ENCODE results near the gene SRPX2. TPM values are rescaled to one million over a fixed set of nuclear protein-coding genes. Genes with fewer than 3 reads are reported as not detected.

SRPX2 gene
- total RNA-seq, 1 experiment from 2014 or later = 2.4 TPM

- ChIA-PET POLR2A (no interaction called here), RAD21 (ENCODE audit: low non-redundant PET in 1 of 2, low total read pairs in 2 of 2, uncharacterized antibody in 2 of 2, unreplicated experiment in 2 of 2) (no interaction called here), CTCF (no interaction called here)
- H2AFZ ChIP-seq (ENCODE audit: low read depth, low read length, poor library complexity, severe bottlenecking) = no peak overlapping the region
- H3K4me2 ChIP-seq (ENCODE audit: low read length) = no peak overlapping the region
- no peak overlapping the region for H3K9ac ChIP-seq (ENCODE audit: low read length)
- H3K9me2 ChIP-seq (ENCODE audit: insufficient read depth) = no peaks in the 10 kb centered on the region
- H3K4me3 ChIP-seq (replicated peaks in 1 of 2; ENCODE audit: low read depth in 1 of 2, low read length in 2 of 2) = no peak overlapping the region
- no peaks in the 10 kb centered on the region for H3K9me3 ChIP-seq (ENCODE audit: control insufficient read depth in 1 of 2, insufficient read depth in 1 of 2, low read depth in 1 of 2, low read length in 2 of 2)
- no peaks in the 10 kb centered on the region for H3K36me3 ChIP-seq (ENCODE audit: control insufficient read depth in 1 of 2, insufficient read depth in 2 of 2, low read length in 2 of 2)
- BruUV-seq (replicated peaks) = no TSS peak
- ATAC-seq = no peak
- no peak overlapping the region for H3K27ac ChIP-seq (ENCODE audit: low read depth, low read length)
- no peaks in the 10 kb centered on the region for H3K79me2 ChIP-seq (ENCODE audit: insufficient read depth, low read length)
- no peaks in the 10 kb centered on the region for H3K4me1 ChIP-seq (ENCODE audit: control insufficient read depth in 1 of 2, insufficient read depth in 2 of 2, low read length in 2 of 2)
- no peak for DNase-seq (ENCODE audit: low read depth, low spot score)
- H4K20me1 ChIP-seq (ENCODE audit: insufficient read depth) = no peaks in the 10 kb centered on the region
- no peak for TF ChIP-seq SRF (IDR thresholded peaks at IDR 0.05; ENCODE audit: low read depth)
- TF ChIP-seq EZH2phosphoT487 (IDR thresholded peaks at IDR 0.05; ENCODE audit: borderline replicate concordance) = no peak
- TF ChIP-seq POLR2A (IDR thresholded peaks at IDR 0.05; ENCODE audit: borderline replicate concordance, extremely low read depth, insufficient read depth, insufficient read length) = no peak
- TF ChIP-seq, protein P1, sequence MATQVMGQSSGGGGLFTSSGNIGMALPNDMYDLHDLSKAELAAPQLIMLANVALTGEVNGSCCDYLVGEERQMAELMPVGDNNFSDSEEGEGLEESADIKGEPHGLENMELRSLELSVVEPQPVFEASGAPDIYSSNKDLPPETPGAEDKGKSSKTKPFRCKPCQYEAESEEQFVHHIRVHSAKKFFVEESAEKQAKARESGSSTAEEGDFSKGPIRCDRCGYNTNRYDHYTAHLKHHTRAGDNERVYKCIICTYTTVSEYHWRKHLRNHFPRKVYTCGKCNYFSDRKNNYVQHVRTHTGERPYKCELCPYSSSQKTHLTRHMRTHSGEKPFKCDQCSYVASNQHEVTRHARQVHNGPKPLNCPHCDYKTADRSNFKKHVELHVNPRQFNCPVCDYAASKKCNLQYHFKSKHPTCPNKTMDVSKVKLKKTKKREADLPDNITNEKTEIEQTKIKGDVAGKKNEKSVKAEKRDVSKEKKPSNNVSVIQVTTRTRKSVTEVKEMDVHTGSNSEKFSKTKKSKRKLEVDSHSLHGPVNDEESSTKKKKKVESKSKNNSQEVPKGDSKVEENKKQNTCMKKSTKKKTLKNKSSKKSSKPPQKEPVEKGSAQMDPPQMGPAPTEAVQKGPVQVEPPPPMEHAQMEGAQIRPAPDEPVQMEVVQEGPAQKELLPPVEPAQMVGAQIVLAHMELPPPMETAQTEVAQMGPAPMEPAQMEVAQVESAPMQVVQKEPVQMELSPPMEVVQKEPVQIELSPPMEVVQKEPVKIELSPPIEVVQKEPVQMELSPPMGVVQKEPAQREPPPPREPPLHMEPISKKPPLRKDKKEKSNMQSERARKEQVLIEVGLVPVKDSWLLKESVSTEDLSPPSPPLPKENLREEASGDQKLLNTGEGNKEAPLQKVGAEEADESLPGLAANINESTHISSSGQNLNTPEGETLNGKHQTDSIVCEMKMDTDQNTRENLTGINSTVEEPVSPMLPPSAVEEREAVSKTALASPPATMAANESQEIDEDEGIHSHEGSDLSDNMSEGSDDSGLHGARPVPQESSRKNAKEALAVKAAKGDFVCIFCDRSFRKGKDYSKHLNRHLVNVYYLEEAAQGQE (IDR thresholded peaks at IDR 0.05; ENCODE audit: low read depth) = no peak
- TF ChIP-seq YY1 (IDR thresholded peaks at IDR 0.05; ENCODE audit: extremely low read depth, insufficient replicate concordance, low read depth, low read length) = no peak
- no peak for TF ChIP-seq SIN3A (IDR thresholded peaks at IDR 0.05; ENCODE audit: low read depth)
- TF ChIP-seq, protein P2, sequence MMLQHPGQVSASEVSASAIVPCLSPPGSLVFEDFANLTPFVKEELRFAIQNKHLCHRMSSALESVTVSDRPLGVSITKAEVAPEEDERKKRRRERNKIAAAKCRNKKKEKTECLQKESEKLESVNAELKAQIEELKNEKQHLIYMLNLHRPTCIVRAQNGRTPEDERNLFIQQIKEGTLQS (IDR thresholded peaks at IDR 0.05) = no peak
- no peak for TF ChIP-seq FOSL1 (IDR thresholded peaks at IDR 0.05; ENCODE audit: low read depth)
- no peak for TF ChIP-seq SP1 (IDR thresholded peaks at IDR 0.05; ENCODE audit: low read depth)
- no peak for TF ChIP-seq ZNF274 (IDR thresholded peaks at IDR 0.05; ENCODE audit: low read depth, low read length)
- no peak for TF ChIP-seq EZH2 (IDR thresholded peaks at IDR 0.05)
- TF ChIP-seq ELF1 (IDR thresholded peaks at IDR 0.05; ENCODE audit: borderline replicate concordance, low read depth) = no peak
- TF ChIP-seq JUND (IDR thresholded peaks at IDR 0.05) = no peak
- no peak for TF ChIP-seq ZBTB33 (IDR thresholded peaks at IDR 0.05; ENCODE audit: extremely low read depth, insufficient replicate concordance, low read length)
- TF ChIP-seq CBX3 (IDR thresholded peaks at IDR 0.05; ENCODE audit: low read depth) = no peak
- TF ChIP-seq CEBPB (IDR thresholded peaks at IDR 0.05; ENCODE audit: low read depth) = no peak
- TF ChIP-seq TCF7L2 (IDR thresholded peaks at IDR 0.05; ENCODE audit: borderline replicate concordance, extremely low read depth, insufficient read depth, insufficient read length) = no peak
- TF ChIP-seq POLR2AphosphoS5 (IDR thresholded peaks at IDR 0.05; ENCODE audit: low read depth, low read length) = no peak
- intact Hi-C loops (cut with micrococcal nuclease) = no loop called here
- H3K27me3 ChIP-seq (ENCODE audit: insufficient read depth, low read length) = no peaks in the 10 kb centered on the region
These were observed 21.0 kb upstream of the SRPX2 start for GRCh38 chrX:100623001-100623400.

Measured in HCT116 (cell line).